Brain microvascular endothelial cell (primary cell): Measurements from ENCODE around the gene MED4.

Experiments
- DNase-seq: peaks from one replicate; pipeline ENCODE4 v3.0.0-alpha.2; 2020
- H3K27ac ChIP-seq: fragments of 250-450 bp; sonication (Bioruptor Pico); 2 replicates; pipeline ENCODE4 v1.5.1; 2020; ENCODE audit warnings: mild to moderate bottlenecking, moderate library complexity
- H3K27me3 ChIP-seq: fragments of 250-450 bp; sonication (Bioruptor Pico); replicated peaks from 2 replicates; pipeline ENCODE4 v1.5.1; 2020; ENCODE audit warnings: mild to moderate bottlenecking
- H3K36me3 ChIP-seq: fragments of 250-450 bp; sonication (Bioruptor Pico); replicated peaks from 2 replicates; pipeline ENCODE4 v1.5.1; 2020; ENCODE audit warnings: mild to moderate bottlenecking
- H3K4me3 ChIP-seq: 2 replicates; pipeline ENCODE4 v1.5.1; 2011; ENCODE audit warnings: low read depth, mild to moderate bottlenecking, control low read depth, low read length, moderate library complexity
- in situ Hi-C: cut with HindIII; loops from 2 replicates; pipeline ENCODE4 v1.10.0; 2017; ENCODE audit warnings: low sequenced_read_pairs, low pct_ligation_motif_present
- TF ChIP-seq, protein P1 (sequence below): IDR thresholded peaks from 2 replicates; pipeline ENCODE4 v1.5.1; 2011; ENCODE audit warnings: low read depth, mild to moderate bottlenecking, moderate library complexity, low read length, control low read depth, inconsistent platforms; ENCODE audit errors: missing control alignments

MED4 gene

DNA sequence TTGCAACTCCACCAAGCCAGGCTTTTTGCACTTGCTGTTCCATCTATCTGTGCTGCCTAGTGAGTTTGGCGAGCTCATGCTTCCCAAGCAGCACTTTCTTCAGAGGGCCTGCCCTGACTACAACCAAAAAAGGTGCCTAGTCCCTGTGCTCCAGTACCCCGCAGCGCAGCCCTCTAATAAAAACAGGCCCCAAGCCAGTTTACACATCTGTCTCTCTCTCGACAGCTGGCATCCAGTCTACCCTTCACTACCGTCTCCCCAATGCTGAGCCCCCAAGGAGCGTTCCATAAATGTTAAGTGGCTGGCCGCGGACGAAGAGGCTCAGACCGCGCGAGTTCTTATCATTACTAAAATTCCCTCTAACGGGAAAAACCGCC lies 512 bp downstream of the MED4 start:
- Histone ChIP-seq H3K4me3 (peak overlapping the region; percentile 97), H3K36me3 (no peaks in the 10 kb centered on the region), H3K27me3 (no peaks in the 10 kb centered on the region), H3K27ac (peak overlapping the region; percentile 73)
- TF ChIP-seq, protein P1, sequence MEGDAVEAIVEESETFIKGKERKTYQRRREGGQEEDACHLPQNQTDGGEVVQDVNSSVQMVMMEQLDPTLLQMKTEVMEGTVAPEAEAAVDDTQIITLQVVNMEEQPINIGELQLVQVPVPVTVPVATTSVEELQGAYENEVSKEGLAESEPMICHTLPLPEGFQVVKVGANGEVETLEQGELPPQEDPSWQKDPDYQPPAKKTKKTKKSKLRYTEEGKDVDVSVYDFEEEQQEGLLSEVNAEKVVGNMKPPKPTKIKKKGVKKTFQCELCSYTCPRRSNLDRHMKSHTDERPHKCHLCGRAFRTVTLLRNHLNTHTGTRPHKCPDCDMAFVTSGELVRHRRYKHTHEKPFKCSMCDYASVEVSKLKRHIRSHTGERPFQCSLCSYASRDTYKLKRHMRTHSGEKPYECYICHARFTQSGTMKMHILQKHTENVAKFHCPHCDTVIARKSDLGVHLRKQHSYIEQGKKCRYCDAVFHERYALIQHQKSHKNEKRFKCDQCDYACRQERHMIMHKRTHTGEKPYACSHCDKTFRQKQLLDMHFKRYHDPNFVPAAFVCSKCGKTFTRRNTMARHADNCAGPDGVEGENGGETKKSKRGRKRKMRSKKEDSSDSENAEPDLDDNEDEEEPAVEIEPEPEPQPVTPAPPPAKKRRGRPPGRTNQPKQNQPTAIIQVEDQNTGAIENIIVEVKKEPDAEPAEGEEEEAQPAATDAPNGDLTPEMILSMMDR: no peak
- in situ Hi-C loops: no loop called here
- no peak for DNase-seq

DNA sequence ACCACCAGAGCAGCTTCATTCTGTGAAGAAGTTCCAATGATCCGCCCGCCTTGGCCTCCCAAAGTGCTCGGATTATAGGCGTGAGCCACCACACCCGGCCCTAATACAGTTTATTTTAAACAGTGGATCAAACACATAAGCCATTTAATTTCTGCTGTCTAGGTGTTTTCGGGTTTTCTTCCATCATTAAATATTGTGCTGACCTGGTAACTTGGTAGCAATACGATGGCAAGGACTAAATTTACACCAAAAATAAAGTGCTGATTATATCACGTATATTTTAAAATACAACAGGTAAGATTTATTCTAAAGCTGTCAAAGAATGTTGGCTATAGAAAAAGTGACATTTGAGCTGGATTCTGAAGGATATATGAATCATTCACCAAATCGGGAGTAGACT lies 1.3 kb downstream of the MED4 start:
- DNase-seq: no peak
- TF ChIP-seq, protein P1: no peak
- in situ Hi-C loops: no loop called here
- Histone ChIP-seq H3K36me3 (no peaks in the 10 kb centered on the region), H3K27me3 (no peaks in the 10 kb centered on the region), H3K27ac (no peak overlapping the region), H3K4me3 (peak overlapping the region; percentile 97)

DNA sequence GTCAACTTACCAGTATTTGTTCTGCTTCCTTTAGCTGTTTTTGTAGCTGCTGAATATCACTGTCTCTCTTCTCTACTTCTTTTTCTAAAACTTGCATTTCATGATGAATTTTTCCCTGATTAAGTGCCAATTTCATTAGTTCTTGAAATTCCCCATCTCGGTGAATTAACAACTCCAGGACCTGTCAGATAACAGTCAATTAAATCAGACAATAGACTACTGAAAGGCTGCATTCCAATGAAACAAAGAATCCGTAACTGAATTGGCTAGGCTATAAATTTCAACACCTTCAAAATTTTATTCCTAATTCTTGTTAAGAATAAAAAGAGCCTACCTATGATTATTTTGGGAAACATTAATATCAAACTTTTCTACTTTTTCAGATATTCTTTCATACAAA lies 8.6 kb downstream of the MED4 start:
- TF ChIP-seq, protein P1: no peak
- Histone ChIP-seq H3K4me3 (no peak overlapping the region), H3K36me3 (peaks cover 10% of the 10 kb centered on the region), H3K27ac (no peak overlapping the region), H3K27me3 (no peaks in the 10 kb centered on the region)
- in situ Hi-C loops: no loop called here
- DNase-seq: no peak

DNA sequence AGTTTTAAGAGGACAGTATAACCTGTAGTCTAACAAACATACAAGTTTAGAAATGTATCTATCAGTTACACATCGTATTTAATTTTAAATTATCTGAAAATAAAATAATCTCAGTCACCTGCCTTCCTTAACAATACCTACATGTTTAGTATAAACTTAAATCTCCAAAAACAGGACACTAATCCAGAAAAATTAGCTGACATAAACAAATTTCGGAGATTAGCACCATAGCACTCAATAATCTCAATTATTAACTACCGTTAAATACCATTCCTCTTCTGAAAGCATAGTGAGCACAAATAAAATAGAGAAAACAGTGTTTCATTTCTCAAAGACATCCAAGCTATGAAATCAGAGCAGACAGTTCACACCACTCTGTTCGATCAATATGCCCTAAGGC lies 13.2 kb downstream of the MED4 start:
- no peak for DNase-seq
- Histone ChIP-seq H3K27ac (no peak overlapping the region), H3K36me3 (peaks cover 29% of the 10 kb centered on the region), H3K4me3 (no peak overlapping the region), H3K27me3 (no peaks in the 10 kb centered on the region)
- TF ChIP-seq, protein P1: no peak
- in situ Hi-C loops: no loop called here

DNA sequence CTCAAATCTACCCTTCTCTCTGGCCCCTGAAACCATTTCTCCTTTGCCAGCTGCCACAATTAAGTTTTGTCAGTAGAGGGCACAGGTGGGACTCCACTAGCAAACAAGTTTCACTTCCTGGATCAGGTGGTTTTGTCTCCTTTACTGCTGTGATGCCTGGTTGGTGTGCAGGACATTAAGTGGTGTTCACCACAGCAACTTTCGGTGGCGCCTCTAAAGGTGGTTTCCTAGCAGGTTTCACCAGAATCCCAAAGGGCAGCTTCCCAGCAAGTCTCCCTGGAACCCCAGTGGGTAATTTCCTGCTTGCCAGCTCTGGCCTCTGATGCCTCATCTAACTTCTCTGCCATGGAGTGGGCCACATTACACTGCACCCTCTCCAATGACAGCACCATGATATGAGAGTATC lies 16.6 kb downstream of the MED4 start:
- Histone ChIP-seq H3K36me3 (peaks cover 26% of the 10 kb centered on the region), H3K27ac (no peak overlapping the region), H3K4me3 (no peak overlapping the region), H3K27me3 (no peaks in the 10 kb centered on the region)
- DNase-seq: no peak
- in situ Hi-C loops: no loop called here
- TF ChIP-seq, protein P1: no peak

DNA sequence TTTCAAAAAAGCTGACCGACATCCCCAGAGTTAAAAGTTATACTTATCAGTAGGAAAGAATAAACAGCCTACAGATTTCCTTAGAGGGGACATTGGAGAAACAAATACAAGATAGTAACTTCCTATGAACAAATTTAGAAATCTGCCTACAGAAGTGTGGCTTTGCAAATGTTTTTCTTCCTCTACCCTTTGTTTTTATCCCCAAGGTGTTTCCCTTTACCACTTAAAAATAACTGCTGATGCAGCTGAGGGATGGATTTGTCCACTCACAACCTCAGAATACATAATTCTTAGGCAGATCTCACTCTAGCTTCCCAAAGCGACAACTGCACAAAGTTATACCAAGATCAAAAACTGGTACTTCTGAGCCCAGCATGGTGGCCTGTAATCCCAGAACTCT lies 20.9 kb downstream of the MED4 start:
- Histone ChIP-seq H3K27me3 (no peaks in the 10 kb centered on the region), H3K36me3 (peaks cover 36% of the 10 kb centered on the region), H3K27ac (no peak overlapping the region), H3K4me3 (no peak overlapping the region)
- in situ Hi-C loops: no loop called here
- DNase-seq: no peak
- TF ChIP-seq, protein P1: no peak
